Dendritic cell treated with granulocyte-macrophage colony-stimulating factor and Interleukin-4, amounts not matched to agents 40 ng/mL and 50 ng/mL, for 4 days (primary cell): ENCODE data around the gene LRPAP1.
"Not testable (repeated sequence)": the region's sequence is repeated elsewhere in the genome, so short reads cannot be mapped to it uniquely, and the experiment has no call there.

Experiments
- H3K27ac Mint-ChIP-seq: one replicate; pipeline ENCODE4 v1.8.0; 2022; ENCODE audit warnings: mild to moderate bottlenecking, mixed read lengths
- H3K27me3 Mint-ChIP-seq: one replicate; pipeline ENCODE4 v1.8.0; 2022; ENCODE audit warnings: mild to moderate bottlenecking, mixed read lengths
- H3K36me3 Mint-ChIP-seq: one replicate; pipeline ENCODE4 v1.8.0; 2022; ENCODE audit warnings: low read depth, mixed read lengths
- H3K4me1 Mint-ChIP-seq: one replicate; pipeline ENCODE4 v1.8.0; 2022; ENCODE audit warnings: low read depth, mixed read lengths
- H3K4me3 Mint-ChIP-seq: one replicate; pipeline ENCODE4 v1.8.0; 2022; ENCODE audit warnings: mild to moderate bottlenecking, moderate library complexity, mixed read lengths
- H3K9me3 Mint-ChIP-seq: one replicate; pipeline ENCODE4 v1.8.0; 2022; ENCODE audit warnings: mixed read lengths
- intact Hi-C: fragments of 100-400 bp; cut with micrococcal nuclease; formaldehyde crosslinking; loops from one replicate; pipeline ENCODE4 v1.15.0; 2022

LRPAP1 gene

DNA sequence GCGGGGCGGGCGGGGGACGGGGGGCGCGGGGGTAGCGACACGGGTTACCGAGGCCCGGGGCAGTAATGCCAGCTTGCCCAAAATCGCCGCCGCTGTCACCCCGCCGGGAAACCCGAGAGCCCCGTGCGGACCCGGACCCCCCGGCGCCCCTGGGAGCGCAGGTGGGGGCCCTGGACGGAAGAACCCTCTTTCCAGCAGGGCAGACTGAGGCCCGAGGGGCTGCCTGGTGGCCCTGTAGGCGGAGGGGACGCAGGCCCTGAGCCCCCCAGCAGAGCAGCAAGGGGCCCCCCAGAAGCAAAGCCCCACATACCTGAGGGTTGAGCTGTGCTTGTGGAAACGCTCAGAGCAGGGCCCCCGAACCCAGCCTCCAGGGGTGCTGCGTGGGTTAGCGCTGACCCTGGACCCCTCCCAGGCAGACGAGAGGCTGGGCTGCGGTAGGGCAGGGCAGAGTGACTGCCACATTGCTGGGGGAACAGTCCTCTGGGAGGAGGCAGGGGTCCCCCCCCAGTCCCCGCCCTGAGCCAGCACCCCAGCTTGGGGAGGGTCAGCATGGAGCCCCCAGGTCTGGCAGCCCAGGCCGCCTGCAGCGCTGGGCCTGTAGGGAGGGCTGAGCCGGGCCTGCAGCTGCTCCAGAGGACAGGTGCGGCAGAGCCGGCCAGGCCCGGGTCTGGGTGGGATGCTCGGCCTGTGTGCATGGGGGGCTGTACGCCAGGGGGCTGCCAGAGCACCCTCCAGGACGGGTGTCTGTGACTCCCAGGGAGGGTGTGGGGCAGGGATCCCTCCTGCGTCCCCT is 68.5 kb downstream of the LRPAP1 start:
- no peak overlapping the region for H3K4me3 Mint-ChIP-seq
- intact Hi-C loops, result no loop called here
- no peaks in the 10 kb centered on the region for H3K4me1 Mint-ChIP-seq
- H3K9me3 Mint-ChIP-seq, result no peaks in the 10 kb centered on the region
- no peaks in the 10 kb centered on the region for H3K36me3 Mint-ChIP-seq
- H3K27me3 Mint-ChIP-seq, result peaks cover 63% of the 10 kb centered on the region
- H3K27ac Mint-ChIP-seq, result no peak overlapping the region

DNA sequence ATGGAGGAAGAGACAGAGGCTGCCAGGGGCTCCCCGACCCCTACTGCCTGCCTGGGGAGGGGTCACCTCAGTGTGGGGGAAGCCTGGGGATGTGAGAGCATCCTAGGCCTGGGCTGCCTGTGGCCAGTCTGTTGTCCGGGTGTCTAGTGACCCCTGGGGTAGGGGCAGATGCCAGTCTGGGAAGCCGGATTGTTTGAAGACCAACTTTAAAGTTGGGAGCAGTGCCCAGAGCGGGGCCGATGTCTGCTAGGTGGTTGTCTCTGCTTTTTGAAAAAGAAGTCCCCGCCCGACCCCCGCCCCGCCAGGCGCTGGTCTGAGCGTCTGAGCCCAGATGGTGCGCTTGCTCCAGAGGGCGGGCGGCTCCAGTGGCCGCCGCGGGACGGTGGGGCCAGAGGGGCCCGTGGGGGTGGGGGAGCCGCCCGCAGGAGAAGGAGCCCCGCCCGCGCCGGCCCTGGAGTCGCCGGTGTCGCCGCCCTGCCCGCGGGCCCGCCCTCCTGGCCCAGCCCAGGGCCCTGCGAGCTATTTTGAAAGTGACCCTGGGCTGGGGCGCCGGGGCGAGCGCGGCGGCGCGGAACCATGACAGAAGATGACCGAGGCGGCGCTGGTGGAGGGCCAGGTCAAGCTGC is 69.3 kb downstream of the LRPAP1 start, which contains the start of gene DOK7:
TSS of gene DOK7 (plus strand) at position 517 of the 626 bp plus-strand sequence. CDS start at position 587, 70 bp downstream.
- H3K27ac Mint-ChIP-seq, result no peak within 1 kb of the TSS
- intact Hi-C loops, result no loop called here
- H3K9me3 Mint-ChIP-seq, result no peaks in the 10 kb centered on the region
- no peaks in the 10 kb centered on the region for H3K4me1 Mint-ChIP-seq
- H3K36me3 Mint-ChIP-seq, result no peaks in the 10 kb centered on the region
- H3K27me3 Mint-ChIP-seq, result peaks cover 66% of the 10 kb centered on the region
- peak within 1 kb of the TSS; percentile 68 for H3K4me3 Mint-ChIP-seq

DNA sequence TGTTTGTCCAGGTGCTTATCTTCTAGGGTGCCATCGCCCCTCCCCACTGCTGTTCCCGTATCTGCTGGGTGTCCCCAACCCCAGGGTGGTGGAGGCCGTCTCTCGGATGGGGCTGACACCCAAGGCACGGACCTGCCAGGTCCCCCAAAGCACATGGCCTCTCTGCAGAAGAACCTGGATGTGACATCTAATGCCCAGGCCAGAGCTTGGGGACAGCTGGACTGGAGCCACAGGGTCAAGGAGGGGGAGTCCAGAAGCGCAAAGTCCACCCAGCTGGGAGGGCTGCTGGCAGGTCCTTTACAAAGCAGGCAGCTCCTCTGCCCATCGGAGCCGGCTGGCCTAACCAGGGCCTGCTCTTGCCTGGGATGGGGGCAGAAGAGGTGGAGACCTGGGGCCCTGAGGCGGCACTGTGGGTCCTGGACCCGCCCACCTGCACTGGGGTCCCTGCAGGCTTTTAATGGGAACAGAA is 69.9 kb downstream of the LRPAP1 start:
- peak overlapping the region; percentile 13 for H3K4me3 Mint-ChIP-seq
- no peak overlapping the region for H3K27ac Mint-ChIP-seq
- peaks cover 66% of the 10 kb centered on the region for H3K27me3 Mint-ChIP-seq
- no peaks in the 10 kb centered on the region for H3K9me3 Mint-ChIP-seq
- no peaks in the 10 kb centered on the region for H3K36me3 Mint-ChIP-seq
- intact Hi-C loops, result no loop called here
- H3K4me1 Mint-ChIP-seq, result no peaks in the 10 kb centered on the region

DNA sequence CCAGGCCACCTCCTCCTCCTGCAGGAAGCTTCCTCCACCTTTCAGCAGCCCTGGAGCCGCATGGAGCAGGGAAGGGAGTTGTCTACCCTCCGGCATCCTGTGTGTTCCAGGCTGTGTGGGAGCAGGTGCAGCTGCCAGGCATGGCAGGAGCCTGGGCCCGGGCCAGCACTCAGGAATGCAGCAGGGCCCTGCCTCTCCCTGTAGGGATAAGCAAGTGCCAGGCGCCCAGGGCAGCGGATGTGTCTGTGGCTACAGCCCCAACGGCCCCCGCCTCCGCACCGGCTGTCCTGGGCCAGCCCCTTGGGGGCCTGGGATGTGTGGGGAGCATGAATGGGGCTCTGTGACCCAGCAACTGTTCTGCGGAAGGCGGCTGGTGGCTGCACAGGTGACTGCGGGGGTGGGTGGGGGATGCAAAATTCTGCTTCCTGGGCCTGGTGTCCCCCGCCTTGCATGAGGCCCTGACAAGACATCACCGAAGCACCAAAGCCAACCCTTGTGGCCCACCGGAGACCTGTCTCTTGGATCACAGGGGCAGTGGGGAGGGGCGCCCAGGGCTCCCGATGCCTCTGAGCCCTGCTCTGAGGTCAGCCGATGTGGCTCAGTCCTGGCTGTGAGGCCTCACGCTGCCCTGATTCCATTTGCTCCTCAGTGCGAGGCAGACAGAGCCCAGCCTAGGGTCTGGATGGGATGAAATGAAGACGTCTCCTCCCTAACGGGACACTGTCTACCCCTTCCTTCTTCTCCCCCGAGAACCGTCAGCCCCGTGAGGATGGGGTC is 70.5 kb downstream of the LRPAP1 start:
- Mint-ChIP-seq H3K27me3 (peaks cover 66% of the 10 kb centered on the region), H3K4me1 (no peaks in the 10 kb centered on the region), H3K27ac (no peak overlapping the region), H3K36me3 (no peaks in the 10 kb centered on the region), H3K4me3 (no peak overlapping the region), H3K9me3 (no peaks in the 10 kb centered on the region)
- intact Hi-C loops, result no loop called here

DNA sequence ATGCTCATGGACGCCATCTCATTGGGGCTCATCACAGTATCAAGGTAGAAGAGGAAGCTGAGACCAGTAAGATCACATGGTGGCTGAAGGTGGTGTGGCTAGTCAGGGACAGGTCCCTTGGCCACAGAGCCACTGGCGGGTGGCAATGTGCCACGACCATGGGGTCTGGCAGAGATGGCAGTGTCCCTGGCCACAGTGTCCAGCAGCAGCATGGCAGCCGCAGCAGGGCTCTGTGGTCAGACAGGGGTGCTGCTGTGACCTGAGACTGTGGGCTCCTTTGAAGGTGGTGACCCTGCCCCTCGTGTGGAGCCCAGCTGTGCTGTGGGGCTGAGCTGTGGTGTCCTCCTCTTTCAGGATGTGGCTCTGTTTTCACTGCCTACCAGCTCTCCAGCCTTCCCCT is 71.3 kb downstream of the LRPAP1 start:
- H3K9me3 Mint-ChIP-seq, result peaks cover 2% of the 10 kb centered on the region
- H3K27me3 Mint-ChIP-seq, result peaks cover 63% of the 10 kb centered on the region
- H3K36me3 Mint-ChIP-seq, result no peaks in the 10 kb centered on the region
- no peak overlapping the region for H3K4me3 Mint-ChIP-seq
- intact Hi-C loops, result no loop called here
- no peak overlapping the region for H3K27ac Mint-ChIP-seq
- H3K4me1 Mint-ChIP-seq, result no peaks in the 10 kb centered on the region

DNA sequence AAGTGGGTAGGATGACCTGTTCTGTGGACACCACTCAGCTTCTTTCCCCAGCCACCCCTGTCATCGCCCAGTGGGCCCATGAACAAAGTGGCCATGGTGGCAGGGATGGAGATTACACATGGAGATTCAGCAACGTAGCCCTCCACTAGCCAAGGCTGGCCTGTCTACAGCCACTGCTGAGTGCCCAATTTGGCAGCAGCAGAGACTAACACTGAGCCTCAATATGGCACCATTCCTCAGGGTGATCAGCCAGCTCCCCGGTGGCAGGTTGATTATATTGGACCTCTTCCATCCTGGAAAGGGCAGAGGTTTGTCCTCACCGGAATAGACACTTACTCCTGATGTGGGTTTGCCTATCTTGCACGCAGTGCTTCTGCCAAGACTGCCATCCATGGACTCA is 73.1 kb downstream of the LRPAP1 start:
- intact Hi-C loops, H3K27ac Mint-ChIP-seq, H3K4me3 Mint-ChIP-seq, H3K4me1 Mint-ChIP-seq, H3K36me3 Mint-ChIP-seq: not testable (repeated sequence)
- Mint-ChIP-seq H3K27me3 (peaks cover 49% of the 10 kb centered on the region), H3K9me3 (peaks cover 17% of the 10 kb centered on the region)

DNA sequence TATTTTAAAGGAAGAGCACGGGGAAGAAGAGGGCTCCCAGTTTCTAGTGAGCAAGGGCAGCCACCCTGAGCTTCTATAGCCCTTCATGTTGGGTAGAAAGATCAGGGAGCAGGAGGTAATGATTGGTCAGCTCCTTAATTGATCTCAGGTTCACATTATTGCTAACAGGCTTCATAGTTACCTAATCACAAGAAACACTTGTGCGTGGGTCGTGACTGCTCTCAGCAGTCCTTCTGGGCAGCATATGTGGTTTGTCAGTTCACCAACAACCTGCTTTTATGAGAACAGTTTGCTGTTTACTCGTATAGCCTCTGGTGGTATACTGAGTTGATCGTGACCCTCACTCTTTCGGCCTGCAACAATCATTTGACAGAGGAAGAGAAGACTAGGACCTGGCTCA is 73.9 kb downstream of the LRPAP1 start:
- Mint-ChIP-seq H3K27ac (no peak overlapping the region), H3K9me3 (peaks cover 17% of the 10 kb centered on the region), H3K36me3 (no peaks in the 10 kb centered on the region), H3K4me1 (no peaks in the 10 kb centered on the region), H3K4me3 (no peak overlapping the region), H3K27me3 (peaks cover 48% of the 10 kb centered on the region)
- intact Hi-C loops, result no loop called here

DNA sequence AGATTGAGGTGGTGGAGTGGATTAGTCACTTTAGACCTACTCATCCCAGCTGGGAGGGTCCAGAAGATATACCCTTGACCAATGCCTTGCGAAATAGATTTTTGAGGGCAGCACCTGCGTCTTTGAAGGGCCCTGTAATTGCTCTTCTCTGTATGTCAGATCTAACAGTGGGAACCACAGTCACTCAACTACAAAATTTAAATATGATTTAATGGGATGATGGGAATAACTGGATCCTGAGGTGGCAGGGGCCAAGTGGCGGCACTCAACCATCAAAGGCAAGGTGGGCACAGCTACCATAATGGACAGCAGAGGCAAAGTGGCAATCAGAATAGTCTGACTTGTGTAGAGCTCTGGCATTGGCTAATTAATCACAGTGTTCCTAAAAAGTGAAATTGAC is 76.6 kb downstream of the LRPAP1 start:
- peaks cover 17% of the 10 kb centered on the region for H3K9me3 Mint-ChIP-seq
- H3K27ac Mint-ChIP-seq, H3K36me3 Mint-ChIP-seq, H3K4me1 Mint-ChIP-seq, intact Hi-C loops, H3K4me3 Mint-ChIP-seq: not testable (repeated sequence)
- peaks cover 29% of the 10 kb centered on the region for H3K27me3 Mint-ChIP-seq
